ENCODE results near the gene ANTXRL. TPM values are rescaled to one million over a fixed set of nuclear protein-coding genes. Genes with fewer than 3 reads are reported as not detected.

The ANTXRL gene
- total RNA-seq, 1 donor from 2014 or later, result not detected

DNA sequence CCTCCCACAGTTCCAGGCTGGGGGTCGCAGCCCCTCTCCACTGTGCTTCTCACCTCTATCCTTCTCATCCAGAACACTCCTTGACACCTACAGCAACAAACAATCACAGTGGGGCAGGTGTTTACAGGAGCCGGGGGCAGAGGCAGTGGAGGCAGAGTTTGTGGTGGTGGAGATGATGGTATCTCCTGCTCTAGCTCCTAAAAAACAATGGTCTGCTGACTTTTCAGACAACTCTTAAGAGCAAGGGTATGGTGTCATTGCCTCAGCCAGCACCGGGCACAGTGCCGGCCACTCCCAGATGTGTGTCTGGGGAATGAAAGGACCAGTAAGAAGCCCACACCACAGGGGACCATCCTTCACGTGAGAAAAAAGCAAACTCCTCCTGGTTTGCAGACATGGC, 36.3 kb upstream of the ANTXRL start:
- TF ChIP-seq, protein P1, sequence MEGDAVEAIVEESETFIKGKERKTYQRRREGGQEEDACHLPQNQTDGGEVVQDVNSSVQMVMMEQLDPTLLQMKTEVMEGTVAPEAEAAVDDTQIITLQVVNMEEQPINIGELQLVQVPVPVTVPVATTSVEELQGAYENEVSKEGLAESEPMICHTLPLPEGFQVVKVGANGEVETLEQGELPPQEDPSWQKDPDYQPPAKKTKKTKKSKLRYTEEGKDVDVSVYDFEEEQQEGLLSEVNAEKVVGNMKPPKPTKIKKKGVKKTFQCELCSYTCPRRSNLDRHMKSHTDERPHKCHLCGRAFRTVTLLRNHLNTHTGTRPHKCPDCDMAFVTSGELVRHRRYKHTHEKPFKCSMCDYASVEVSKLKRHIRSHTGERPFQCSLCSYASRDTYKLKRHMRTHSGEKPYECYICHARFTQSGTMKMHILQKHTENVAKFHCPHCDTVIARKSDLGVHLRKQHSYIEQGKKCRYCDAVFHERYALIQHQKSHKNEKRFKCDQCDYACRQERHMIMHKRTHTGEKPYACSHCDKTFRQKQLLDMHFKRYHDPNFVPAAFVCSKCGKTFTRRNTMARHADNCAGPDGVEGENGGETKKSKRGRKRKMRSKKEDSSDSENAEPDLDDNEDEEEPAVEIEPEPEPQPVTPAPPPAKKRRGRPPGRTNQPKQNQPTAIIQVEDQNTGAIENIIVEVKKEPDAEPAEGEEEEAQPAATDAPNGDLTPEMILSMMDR (IDR thresholded peaks at IDR 0.05; ENCODE audit: unreplicated experiment), result no peak
- Mint-ChIP-seq H3K9me3 (no peaks in the 10 kb centered on the region), H3K4me3 (no peak overlapping the region), H3K27me3 (ENCODE audit: low read depth) (no peaks in the 10 kb centered on the region), H3K27ac (no peak overlapping the region), H3K4me1 (peaks cover 3% of the 10 kb centered on the region), H3K36me3 (no peaks in the 10 kb centered on the region)
- DNase-seq (ENCODE audit: low spot score in 2 of 2, unreplicated experiment in 2 of 2), result no peak

DNA sequence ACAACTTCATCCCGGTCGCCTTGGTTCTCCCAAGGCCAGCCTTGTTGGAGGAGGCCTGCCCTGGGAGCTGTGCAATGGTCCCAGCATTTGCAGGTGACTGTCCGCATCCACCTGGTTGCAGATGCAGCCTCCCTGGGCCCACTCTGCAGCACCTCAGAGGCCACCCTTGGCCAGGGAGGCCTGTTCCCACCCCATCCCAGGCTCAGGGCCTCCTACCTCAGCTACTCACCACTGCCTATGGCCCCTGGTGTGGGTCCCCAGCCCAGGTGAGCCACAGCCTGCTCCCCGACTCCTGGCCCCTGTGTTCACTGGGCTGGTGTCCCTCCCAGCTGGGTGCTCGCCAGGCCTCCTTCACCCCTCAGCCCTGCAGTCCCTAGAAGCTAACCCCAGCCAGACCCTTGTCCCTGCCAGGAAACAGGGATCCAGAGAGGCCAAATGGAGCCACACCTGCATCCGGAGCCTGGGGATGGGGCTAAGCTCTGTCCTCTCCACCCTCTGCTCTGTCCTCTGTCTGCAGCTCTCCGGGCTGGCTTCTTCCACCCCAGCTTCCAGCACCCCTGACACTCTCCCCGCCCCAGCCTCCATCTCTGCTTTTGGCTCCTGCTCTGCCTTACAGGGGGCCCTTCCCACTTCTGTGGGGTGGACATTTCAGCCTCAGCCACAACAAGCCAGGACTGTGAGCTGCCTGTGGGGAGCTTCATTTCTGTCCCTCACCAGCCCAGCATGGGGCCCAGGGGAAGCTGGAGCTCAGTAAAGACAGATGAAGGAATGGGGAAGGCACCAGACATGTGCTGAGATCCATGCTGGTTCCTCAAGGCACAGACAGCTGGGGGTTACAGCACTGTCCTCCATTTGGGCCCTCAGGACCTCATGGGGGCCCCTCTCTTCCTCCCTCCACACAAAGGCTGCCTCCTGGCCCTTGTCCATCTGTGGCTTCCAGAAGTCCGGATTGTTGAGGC, 35.6 kb upstream of the ANTXRL start:
- TF ChIP-seq, protein P1 (IDR thresholded peaks at IDR 0.05; ENCODE audit: unreplicated experiment), result no peak
- Mint-ChIP-seq H3K9me3 (no peaks in the 10 kb centered on the region), H3K4me3 (no peak overlapping the region), H3K4me1 (peaks cover 5% of the 10 kb centered on the region), H3K27ac (no peak overlapping the region), H3K27me3 (ENCODE audit: low read depth) (no peaks in the 10 kb centered on the region), H3K36me3 (no peaks in the 10 kb centered on the region)
- DNase-seq (ENCODE audit: low spot score in 2 of 2, unreplicated experiment in 2 of 2), result peak in 1 of 2 experiments; percentile 32

DNA sequence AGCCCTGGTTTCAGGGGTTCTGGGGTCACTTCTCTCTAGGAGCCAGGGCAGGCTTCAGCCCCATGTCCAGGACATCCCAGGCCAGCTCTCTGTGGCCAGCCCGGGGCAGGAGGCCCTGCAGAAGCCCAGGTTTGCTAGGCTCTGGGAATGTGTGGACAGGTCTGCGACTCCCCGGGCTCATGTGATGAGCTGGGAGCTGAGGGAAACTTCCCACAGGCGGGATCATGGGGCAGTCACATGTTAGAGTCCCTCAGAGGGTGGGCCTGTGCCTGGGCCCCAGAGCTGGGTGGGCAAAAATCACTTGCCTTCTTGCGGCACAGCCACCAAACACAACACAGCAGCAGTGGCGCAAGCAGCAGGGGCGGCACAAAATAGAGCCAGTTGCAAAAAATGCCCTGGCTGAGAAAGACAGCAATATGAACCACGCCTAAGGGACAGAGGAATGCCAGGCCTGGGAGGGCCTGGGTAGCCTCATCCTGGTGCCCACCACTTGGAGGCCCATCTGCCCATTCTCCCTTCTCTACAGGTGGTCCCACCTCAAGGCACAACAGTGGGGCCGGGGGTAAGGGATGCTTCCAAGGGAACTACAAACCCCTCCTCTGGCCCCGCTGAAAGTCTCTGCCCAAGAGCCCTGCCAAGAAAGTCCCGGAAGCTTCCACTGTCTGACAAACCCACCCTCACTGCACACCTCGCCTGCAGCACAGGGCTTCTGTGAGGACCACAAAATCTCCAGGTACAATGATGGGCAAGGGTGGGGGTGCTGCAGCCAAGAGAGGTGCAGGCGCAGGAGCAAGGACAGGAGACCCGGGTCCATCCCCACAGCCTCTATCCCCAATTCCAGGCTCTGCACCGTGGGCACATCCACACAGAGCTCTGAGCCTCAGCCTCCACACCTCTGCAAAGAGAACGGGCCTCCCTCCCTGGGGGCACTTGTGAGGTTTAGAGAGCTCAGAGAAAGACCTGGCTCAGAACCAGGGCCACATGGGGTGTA, 34.6 kb upstream of the ANTXRL start:
- Mint-ChIP-seq H3K27me3 (ENCODE audit: low read depth) (no peaks in the 10 kb centered on the region), H3K9me3 (no peaks in the 10 kb centered on the region), H3K27ac (no peak overlapping the region), H3K4me1 (peaks cover 5% of the 10 kb centered on the region), H3K36me3 (no peaks in the 10 kb centered on the region), H3K4me3 (no peak overlapping the region)
- peak in 1 of 2 experiments; percentile 29 for DNase-seq (ENCODE audit: low spot score in 2 of 2, unreplicated experiment in 2 of 2)
- TF ChIP-seq, protein P1 (IDR thresholded peaks at IDR 0.05; ENCODE audit: unreplicated experiment), result no peak

GRCh38 chr10:46253076-46254006, 33.5 kb upstream of the ANTXRL start:
- peak in 1 of 2 experiments; percentile 33 for DNase-seq (ENCODE audit: low spot score in 2 of 2, unreplicated experiment in 2 of 2)
- H3K4me1 Mint-ChIP-seq, result peaks cover 5% of the 10 kb centered on the region
- H3K27ac Mint-ChIP-seq, result no peak overlapping the region
- H3K36me3 Mint-ChIP-seq, result no peaks in the 10 kb centered on the region
- no peaks in the 10 kb centered on the region for H3K9me3 Mint-ChIP-seq
- no peaks in the 10 kb centered on the region for H3K27me3 Mint-ChIP-seq (ENCODE audit: low read depth)
- H3K4me3 Mint-ChIP-seq, result no peak overlapping the region
- TF ChIP-seq, protein P1 (IDR thresholded peaks at IDR 0.05; ENCODE audit: unreplicated experiment), result no peak

DNA sequence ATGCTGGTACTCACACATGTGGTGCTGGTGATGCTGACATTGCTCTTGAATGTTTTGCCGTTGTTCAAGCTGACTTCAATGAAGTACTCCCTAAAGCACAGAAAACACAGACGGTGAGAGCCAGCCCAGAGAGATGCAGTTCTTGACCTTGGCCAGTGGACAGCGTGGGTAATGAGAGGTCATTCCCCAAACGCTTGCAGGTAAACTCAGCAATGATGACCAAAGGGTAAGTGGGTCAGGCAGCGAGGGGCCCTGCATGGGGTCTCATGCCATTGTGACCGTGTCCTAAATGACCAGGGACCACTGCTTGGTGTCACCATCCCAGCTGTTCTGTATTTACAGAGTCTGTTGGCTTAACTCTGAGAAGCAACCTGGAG, 32.8 kb upstream of the ANTXRL start:
- DNase-seq (ENCODE audit: low spot score in 2 of 2, unreplicated experiment in 2 of 2), result no peak
- Mint-ChIP-seq H3K27me3 (ENCODE audit: low read depth) (no peaks in the 10 kb centered on the region), H3K36me3 (no peaks in the 10 kb centered on the region), H3K9me3 (no peaks in the 10 kb centered on the region), H3K4me1 (peaks cover 3% of the 10 kb centered on the region), H3K27ac (no peak overlapping the region), H3K4me3 (no peak overlapping the region)
- TF ChIP-seq, protein P1 (IDR thresholded peaks at IDR 0.05; ENCODE audit: unreplicated experiment), result no peak

Data from mesothelial cell of epicardium (in vitro differentiated cells).